Hepatocyte (in vitro differentiated cells): ENCODE data around the gene ICAM4. TPM values are rescaled to one million over a fixed set of nuclear protein-coding genes. Genes with fewer than 3 reads are reported as not detected.

Experiments
- DNase-seq: peaks from one replicate; pipeline ENCODE4 v3.0.0-alpha.2; 2016; ENCODE audit warnings: low spot score
- H2AFZ ChIP-seq: fragments of 200-600 bp; sonication (generic); 2 replicates; pipeline ENCODE4 v1.6.0; 2016; ENCODE audit warnings: antibody characterized with exemption, mild to moderate bottlenecking
- H3K27ac ChIP-seq: fragments of 200-600 bp; sonication (generic); 2 replicates; pipeline ENCODE4 v1.5.1; 2016; ENCODE audit warnings: mild to moderate bottlenecking
- H3K27me3 ChIP-seq: fragments of 200-600 bp; sonication (generic); 2 replicates; pipeline ENCODE4 v1.6.1; 2016
- H3K36me3 ChIP-seq: fragments of 200-600 bp; sonication (generic); replicated peaks from 2 replicates; pipeline ENCODE4 v1.5.1; 2016; ENCODE audit warnings: low read depth; ENCODE audit not compliant: insufficient read depth
- H3K4me1 ChIP-seq: fragments of 200-600 bp; sonication (generic); 2 replicates; pipeline ENCODE4 v1.5.1; 2016; ENCODE audit warnings: mild to moderate bottlenecking, moderate library complexity; ENCODE audit not compliant: insufficient read depth
- H3K4me2 ChIP-seq: fragments of 200-600 bp; sonication (generic); 2 replicates; pipeline ENCODE4 v1.6.0; 2016
- H3K4me3 ChIP-seq: fragments of 200-600 bp; sonication (generic); 2 replicates; pipeline ENCODE4 v1.5.1; 2016; ENCODE audit warnings: mild to moderate bottlenecking
- H3K79me2 ChIP-seq: fragments of 200-600 bp; sonication (generic); 2 replicates; pipeline ENCODE4 v1.6.0; 2017; ENCODE audit warnings: mild to moderate bottlenecking
- H3K9me2 ChIP-seq: fragments of 200-600 bp; sonication (generic); replicated peaks from 2 replicates; pipeline ENCODE4 v1.6.0; 2017; ENCODE audit warnings: mild to moderate bottlenecking; ENCODE audit not compliant: insufficient read depth
- H3K9me3 ChIP-seq: fragments of 200-600 bp; sonication (generic); 2 replicates; pipeline ENCODE4 v1.5.1; 2016; ENCODE audit warnings: low read depth, mild to moderate bottlenecking
- H4K20me1 ChIP-seq: fragments of 200-600 bp; sonication (generic); 2 replicates; pipeline ENCODE4 v1.6.0; 2016; ENCODE audit warnings: mild to moderate bottlenecking; ENCODE audit not compliant: insufficient read depth, poor library complexity, severe bottlenecking
- EZH2 ChIP-seq: fragments of 200-600 bp; sonication (generic); IDR thresholded peaks from 2 replicates; pipeline ENCODE4 v1.6.1; 2016; ENCODE audit warnings: antibody characterized with exemption, mild to moderate bottlenecking, borderline replicate concordance
- EZH2phosphoT487 ChIP-seq: fragments of 200-600 bp; sonication (generic); IDR thresholded peaks from one replicate; pipeline ENCODE4 v1.6.1; 2018; ENCODE audit warnings: antibody characterized with exemption, mild to moderate bottlenecking, low read depth, moderate library complexity; ENCODE audit not compliant: unreplicated experiment, severe bottlenecking
- WGBS: methylation state at CpG from one replicate; pipeline ENCODE4 v1.1.6; 2016; ENCODE audit warnings: low lambda C conversion rate; ENCODE audit errors: missing lambda C conversion rate; 5-methylcytosine and 5-hydroxymethylcytosine counted together
- polyA plus RNA-seq: library from polyadenylated mRNA; unstranded; fragments of >200 nt; fragmentation: Nextera tagmentation; extraction: Ambion mirVana; gene quantifications from 2 replicates; pipeline ENCODE4 v1.2.1, GENCODE V29; 2016
- total RNA-seq: library from RNA; depleted of rRNA; stranded (reverse); fragments of >200 nt; gene quantifications from 2 replicates; pipeline ENCODE4 v1.2.3, GENCODE V29; 2014
- TF ChIP-seq, protein P1 (sequence below): fragments of 200-600 bp; sonication (generic); IDR thresholded peaks from 2 replicates; pipeline ENCODE4 v1.5.1; 2016; ENCODE audit warnings: antibody characterized with exemption, mild to moderate bottlenecking; ENCODE audit not compliant: poor library complexity

Gene ICAM4
- total and polyA plus RNA-seq, 2 experiments from 2014 or later = 1.6 to 4.5 TPM

DNA sequence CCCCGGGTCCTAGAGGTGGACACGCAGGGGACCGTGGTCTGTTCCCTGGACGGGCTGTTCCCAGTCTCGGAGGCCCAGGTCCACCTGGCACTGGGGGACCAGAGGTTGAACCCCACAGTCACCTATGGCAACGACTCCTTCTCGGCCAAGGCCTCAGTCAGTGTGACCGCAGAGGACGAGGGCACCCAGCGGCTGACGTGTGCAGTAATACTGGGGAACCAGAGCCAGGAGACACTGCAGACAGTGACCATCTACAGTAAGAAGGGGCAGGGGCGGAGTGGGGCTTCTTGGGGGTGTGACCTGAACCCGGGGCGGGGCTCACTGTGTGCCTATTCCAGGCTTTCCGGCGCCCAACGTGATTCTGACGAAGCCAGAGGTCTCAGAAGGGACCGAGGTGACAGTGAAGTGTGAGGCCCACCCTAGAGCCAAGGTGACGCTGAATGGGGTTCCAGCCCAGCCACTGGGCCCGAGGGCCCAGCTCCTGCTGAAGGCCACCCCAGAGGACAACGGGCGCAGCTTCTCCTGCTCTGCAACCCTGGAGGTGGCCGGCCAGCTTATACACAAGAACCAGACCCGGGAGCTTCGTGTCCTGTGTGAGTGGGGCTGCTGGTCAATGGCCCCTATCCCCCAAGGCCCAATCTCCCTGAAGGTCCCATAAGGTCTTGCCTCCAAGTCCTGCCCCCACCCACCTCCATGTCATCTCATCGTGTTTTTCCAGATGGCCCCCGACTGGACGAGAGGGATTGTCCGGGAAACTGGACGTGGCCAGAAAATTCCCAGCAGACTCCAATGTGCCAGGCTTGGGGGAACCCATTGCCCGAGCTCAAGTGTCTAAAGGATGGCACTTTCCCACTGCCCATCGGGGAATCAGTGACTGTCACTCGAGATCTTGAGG, 2.4 kb upstream of the ICAM4 start:
- DNase-seq = no peak
- peaks cover 15% of the 10 kb centered on the region for H3K4me1 ChIP-seq
- H3K9me2 ChIP-seq = no peaks in the 10 kb centered on the region
- 96% methylated on average over 34 of the region's 34 CpGs for WGBS
- no peak for TF ChIP-seq EZH2phosphoT487
- H3K27ac ChIP-seq = no peak overlapping the region
- H2AFZ ChIP-seq = no peak overlapping the region
- no peaks in the 10 kb centered on the region for H4K20me1 ChIP-seq
- H3K79me2 ChIP-seq = no peaks in the 10 kb centered on the region
- H3K36me3 ChIP-seq = no peaks in the 10 kb centered on the region
- H3K9me3 ChIP-seq = no peaks in the 10 kb centered on the region
- no peak overlapping the region for H3K4me3 ChIP-seq
- no peak overlapping the region for H3K4me2 ChIP-seq
- peaks cover 26% of the 10 kb centered on the region for H3K27me3 ChIP-seq

DNA sequence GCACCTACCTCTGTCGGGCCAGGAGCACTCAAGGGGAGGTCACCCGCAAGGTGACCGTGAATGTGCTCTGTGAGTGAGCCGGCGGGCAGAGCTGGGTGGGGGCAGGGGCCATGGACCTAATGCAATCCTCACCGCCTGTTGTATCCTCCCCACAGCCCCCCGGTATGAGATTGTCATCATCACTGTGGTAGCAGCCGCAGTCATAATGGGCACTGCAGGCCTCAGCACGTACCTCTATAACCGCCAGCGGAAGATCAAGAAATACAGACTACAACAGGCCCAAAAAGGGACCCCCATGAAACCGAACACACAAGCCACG, 1.8 kb upstream of the ICAM4 start:
- no peaks in the 10 kb centered on the region for H3K36me3 ChIP-seq
- no peak for TF ChIP-seq EZH2
- TF ChIP-seq, protein P1, sequence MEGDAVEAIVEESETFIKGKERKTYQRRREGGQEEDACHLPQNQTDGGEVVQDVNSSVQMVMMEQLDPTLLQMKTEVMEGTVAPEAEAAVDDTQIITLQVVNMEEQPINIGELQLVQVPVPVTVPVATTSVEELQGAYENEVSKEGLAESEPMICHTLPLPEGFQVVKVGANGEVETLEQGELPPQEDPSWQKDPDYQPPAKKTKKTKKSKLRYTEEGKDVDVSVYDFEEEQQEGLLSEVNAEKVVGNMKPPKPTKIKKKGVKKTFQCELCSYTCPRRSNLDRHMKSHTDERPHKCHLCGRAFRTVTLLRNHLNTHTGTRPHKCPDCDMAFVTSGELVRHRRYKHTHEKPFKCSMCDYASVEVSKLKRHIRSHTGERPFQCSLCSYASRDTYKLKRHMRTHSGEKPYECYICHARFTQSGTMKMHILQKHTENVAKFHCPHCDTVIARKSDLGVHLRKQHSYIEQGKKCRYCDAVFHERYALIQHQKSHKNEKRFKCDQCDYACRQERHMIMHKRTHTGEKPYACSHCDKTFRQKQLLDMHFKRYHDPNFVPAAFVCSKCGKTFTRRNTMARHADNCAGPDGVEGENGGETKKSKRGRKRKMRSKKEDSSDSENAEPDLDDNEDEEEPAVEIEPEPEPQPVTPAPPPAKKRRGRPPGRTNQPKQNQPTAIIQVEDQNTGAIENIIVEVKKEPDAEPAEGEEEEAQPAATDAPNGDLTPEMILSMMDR = no peak
- TF ChIP-seq EZH2phosphoT487 = no peak

DNA sequence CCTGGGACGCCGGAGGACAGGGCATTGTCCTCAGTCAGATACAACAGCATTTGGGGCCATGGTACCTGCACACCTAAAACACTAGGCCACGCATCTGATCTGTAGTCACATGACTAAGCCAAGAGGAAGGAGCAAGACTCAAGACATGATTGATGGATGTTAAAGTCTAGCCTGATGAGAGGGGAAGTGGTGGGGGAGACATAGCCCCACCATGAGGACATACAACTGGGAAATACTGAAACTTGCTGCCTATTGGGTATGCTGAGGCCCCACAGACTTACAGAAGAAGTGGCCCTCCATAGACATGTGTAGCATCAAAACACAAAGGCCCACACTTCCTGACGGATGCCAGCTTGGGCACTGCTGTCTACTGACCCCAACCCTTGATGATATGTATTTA, 1.4 kb upstream of the ICAM4 start:
- no peak overlapping the region for H3K27ac ChIP-seq
- no peaks in the 10 kb centered on the region for H3K9me3 ChIP-seq
- no peaks in the 10 kb centered on the region for H4K20me1 ChIP-seq
- no peak for DNase-seq
- H3K4me2 ChIP-seq = no peak overlapping the region
- peaks cover 36% of the 10 kb centered on the region for H3K27me3 ChIP-seq
- no peak overlapping the region for H2AFZ ChIP-seq
- H3K79me2 ChIP-seq = no peaks in the 10 kb centered on the region
- WGBS = 93% methylated on average over 4 of the region's 4 CpGs
- H3K36me3 ChIP-seq = no peaks in the 10 kb centered on the region
- peaks cover 25% of the 10 kb centered on the region for H3K4me1 ChIP-seq
- no peak overlapping the region for H3K4me3 ChIP-seq
- TF ChIP-seq, protein P1 = no peak
- TF ChIP-seq EZH2phosphoT487 (no peak), EZH2 (no peak)
- H3K9me2 ChIP-seq = no peaks in the 10 kb centered on the region

More for the DNA sequence above, 1.8 kb upstream of the ICAM4 start:
- peaks cover 32% of the 10 kb centered on the region for H3K27me3 ChIP-seq
- no peaks in the 10 kb centered on the region for H3K9me2 ChIP-seq
- DNase-seq = no peak
- H3K4me3 ChIP-seq = no peak overlapping the region
- H4K20me1 ChIP-seq = no peaks in the 10 kb centered on the region
- WGBS = 94% methylated on average over 13 of the region's 13 CpGs
- peaks cover 21% of the 10 kb centered on the region for H3K4me1 ChIP-seq
- no peak overlapping the region for H3K4me2 ChIP-seq
- H2AFZ ChIP-seq = no peak overlapping the region
- H3K79me2 ChIP-seq = no peaks in the 10 kb centered on the region
- no peak overlapping the region for H3K27ac ChIP-seq
- no peaks in the 10 kb centered on the region for H3K9me3 ChIP-seq

DNA sequence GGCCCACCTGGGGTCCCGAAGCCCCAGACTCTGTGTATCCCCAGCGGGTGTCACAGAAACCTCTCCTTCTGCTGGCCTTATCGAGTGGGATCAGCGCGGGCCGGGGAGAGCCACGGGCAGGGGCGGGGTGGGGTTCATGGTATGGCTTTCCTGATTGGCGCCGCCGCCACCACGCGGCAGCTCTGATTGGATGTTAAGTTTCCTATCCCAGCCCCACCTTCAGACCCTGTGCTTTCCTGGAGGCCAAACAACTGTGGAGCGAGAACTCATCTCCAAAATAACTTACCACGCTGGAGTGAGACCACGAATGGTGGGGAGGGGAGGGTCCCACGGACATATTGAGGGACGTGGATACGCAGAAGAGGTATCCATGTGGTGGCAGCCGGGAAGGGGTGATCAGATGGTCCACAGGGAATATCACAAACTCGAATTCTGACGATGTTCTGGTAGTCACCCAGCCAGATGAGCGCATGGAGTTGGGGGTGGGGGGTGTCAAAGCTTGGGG, 2.0 kb downstream of the ICAM4 start:
- no peak overlapping the region for H3K27ac ChIP-seq
- no peak for DNase-seq
- H3K27me3 ChIP-seq = peaks cover 70% of the 10 kb centered on the region
- H3K36me3 ChIP-seq = no peaks in the 10 kb centered on the region
- no peak overlapping the region for H3K4me3 ChIP-seq
- WGBS = 8% methylated on average over 20 of the region's 23 CpGs
- H3K9me2 ChIP-seq = no peaks in the 10 kb centered on the region
- H3K9me3 ChIP-seq = no peaks in the 10 kb centered on the region
- peak overlapping the region; percentile 80 for H3K4me2 ChIP-seq
- peak overlapping the region; percentile 83 for H2AFZ ChIP-seq
- no peaks in the 10 kb centered on the region for H3K79me2 ChIP-seq
- H3K4me1 ChIP-seq = peaks cover 39% of the 10 kb centered on the region
- no peaks in the 10 kb centered on the region for H4K20me1 ChIP-seq
- no peak for TF ChIP-seq EZH2
- TF ChIP-seq EZH2phosphoT487 = no peak
- TF ChIP-seq, protein P1 = no peak
